NCI-H187 treated with DMSO at 0.1 percent for 48 hours (cell line): ENCODE results near the gene PSMB2.
"Not testable (repeated sequence)": the region's sequence is repeated elsewhere in the genome, so short reads cannot be mapped to it uniquely, and the experiment has no call there.

Source experiments
- DNase-seq: peaks from one replicate; lab custom pipeline; 2025; lab: John Stamatoyannopoulos, UW

The PSMB2 gene

DNA sequence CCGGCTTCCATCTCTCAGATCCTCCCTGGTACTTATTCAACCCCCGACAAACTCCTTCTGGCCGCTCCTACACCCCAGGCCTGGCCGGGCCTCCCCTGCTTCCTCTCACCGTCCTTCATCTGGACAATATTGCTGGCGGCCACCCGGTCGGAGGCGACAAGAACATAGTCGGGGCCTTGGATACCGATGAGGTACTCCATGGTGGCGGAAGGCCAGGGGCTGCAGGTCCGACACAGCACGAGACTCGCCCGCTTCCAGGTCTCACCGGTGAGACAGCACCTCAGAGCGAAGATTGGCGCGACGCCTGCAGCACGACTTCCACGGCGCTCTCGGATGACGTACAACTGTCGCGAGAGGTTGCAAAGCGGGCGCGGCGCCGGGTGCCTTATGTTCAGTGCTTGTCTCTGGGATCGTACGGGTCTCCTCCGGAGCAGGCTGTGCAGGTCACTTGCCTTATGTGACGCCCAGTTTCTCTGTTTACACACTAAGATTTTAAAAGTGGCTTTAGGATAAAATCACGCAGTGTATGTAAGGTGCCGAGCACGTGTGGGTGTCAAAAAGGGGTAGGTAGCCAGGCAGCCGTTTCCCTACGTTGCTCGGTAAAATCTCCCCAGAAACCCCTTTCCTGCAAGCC lies at the start of gene PSMB2:
TSS of gene PSMB2 (minus strand) at position 294 of the 634 bp plus-strand sequence. CDS start at position 200, 94 bp downstream.
- DNase-seq: peak; percentile 45

DNA sequence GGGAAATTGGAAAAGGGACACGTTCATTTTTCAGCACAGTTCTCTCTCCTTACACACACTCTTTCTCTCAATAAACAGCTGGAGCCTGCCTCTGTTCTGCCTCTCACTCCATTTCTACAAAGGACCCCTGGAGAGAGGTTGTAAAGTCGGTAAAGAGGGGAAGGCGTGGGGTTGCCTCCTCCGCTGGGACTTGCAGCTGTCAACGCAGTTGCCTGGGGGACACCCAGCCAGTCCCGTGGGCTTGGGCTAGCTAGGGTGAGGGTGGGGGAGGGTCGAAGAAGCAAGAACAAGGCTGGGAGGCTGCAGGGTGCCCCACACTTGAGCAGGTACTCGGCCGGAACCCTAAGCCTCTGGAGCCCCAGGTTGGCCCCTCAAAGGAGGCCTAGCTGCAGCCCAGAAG lies 49.8 kb upstream of the PSMB2 start:
- DNase-seq: no peak

DNA sequence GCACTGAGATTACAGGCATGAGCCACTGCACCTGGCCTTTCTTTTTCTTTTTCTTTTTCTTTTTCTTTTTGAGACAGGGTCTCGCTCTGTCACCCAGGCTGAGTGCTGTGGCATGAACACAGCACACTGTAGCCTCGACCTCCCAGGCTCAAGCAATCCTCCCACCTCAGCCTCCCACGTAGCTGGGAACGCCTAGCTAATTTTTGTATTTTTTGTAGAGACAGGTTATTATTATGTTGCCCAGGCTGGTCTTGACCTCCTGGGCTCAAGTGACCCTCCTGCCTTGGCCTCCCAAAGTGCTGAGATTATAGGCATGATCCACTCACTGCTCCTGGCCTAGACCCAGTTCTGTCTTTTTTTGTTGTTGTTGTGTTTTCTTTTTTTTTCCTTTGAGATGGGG lies 48.8 kb upstream of the PSMB2 start:
- not testable (repeated sequence) for DNase-seq

DNA sequence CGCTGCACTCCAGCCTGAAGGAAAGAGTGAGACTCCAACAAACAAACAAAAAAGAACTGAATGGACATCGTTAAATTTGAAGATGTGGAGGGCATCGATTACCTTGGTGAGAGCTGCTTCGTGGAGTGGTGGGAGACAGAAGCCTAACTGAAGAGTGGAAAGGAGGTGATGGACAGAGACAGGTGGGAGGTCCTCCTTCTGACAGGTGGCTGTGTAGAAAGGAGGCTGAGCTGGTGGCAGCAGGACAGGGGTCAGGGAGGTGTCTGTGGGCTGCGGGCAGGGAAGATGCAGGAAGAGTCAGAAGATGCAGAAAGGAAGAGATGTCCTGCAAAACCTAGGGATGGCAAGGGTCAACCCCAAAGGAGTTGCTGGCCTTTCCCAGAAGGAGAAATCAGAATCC lies 46.8 kb upstream of the PSMB2 start:
- DNase-seq: no peak

DNA sequence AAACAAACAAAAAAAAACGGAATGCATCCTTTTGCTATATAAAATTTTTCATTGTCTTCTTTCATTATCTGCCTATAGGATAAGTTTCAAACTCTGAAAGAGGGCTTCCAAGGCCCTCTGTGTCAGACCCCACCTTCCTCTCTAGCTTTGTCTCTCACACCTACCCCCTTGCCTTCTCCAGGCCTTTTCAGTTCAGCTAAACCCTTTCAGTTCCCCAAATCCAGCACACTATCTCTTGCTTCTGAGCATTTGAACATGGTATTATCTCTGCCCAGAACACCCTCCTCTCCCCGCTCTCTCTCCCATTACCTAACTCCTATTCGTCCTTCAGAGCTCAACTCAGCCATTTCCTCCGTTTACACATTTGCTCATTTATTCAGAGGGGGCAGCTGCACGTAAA lies 41.7 kb upstream of the PSMB2 start:
- DNase-seq: no peak

DNA sequence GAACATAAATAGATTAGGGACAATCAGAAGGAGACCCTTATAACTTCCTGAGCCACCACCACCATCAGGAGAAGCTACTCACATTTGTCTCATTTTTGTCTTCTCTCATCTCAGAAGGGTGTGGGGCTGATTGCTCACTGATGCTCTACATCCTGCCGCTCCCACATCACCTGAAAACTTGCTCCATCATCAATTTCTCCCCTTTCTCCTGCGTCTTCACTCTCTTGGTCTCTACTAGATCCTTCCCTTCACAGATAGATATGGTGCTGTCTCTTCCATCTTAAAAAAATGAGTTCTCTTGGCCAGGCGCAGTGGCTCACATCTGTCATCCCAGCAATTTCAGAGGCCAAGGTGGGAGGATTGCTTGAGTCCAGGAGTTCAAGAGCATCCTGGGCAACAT lies 38.9 kb upstream of the PSMB2 start:
- no peak for DNase-seq

DNA sequence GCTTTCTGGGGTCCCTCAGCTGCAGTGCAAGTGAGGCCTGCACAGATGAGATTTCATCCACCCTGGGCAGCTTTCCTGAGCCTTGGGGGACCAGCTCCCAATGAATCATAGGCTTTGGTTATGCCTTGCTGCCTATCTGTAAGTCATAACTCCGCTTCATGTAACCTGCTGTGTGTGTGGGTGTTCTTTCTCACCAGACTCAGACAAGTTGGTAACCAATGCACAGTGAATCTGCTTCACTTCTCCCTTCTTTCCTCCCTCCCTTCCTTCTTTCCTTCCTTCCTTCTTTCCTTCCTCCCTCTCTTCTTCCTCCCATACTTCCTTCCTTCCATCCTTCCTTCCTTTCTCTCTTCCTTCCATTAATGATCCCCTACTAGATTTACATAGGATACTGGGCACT lies 34.4 kb upstream of the PSMB2 start:
- no peak for DNase-seq

DNA sequence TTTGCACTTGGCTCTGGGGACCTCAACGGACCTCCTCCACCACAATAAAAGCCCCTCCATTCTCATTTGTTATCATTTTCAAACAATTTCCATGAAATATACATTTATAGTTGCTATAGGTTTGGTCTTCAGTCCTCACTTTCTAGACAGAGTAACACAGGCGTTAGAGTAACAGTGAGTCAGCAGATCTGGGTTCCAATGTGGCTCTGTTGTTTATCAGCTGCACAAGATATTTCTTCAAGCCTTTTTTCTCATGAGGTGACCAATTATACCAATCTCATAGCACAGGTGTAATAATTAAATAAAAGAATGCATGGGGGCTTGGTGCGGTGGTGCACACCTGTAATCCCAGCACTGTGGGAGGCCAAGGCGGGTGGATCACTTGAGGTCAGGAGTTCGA lies 32.8 kb upstream of the PSMB2 start:
- no peak for DNase-seq

DNA sequence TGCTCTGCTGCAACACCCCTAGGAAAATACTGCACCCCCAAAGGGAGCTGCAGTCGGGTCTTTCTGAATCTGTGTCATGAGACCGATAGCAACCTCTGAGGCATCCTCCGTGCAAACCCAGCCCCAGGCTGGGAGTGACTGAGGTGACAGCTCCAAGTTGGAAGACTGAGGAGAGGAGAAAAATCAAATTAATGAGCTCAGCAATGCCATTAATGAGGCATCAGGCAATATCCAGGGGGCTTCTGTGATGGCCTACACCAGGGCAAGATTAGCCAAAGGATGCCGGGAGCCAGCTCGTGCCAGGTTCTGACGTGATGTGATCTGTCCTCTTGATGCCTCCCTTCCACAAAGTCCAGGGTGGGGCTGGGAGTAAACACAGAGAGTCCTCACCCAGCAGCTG lies 30.8 kb upstream of the PSMB2 start:
- no peak for DNase-seq

DNA sequence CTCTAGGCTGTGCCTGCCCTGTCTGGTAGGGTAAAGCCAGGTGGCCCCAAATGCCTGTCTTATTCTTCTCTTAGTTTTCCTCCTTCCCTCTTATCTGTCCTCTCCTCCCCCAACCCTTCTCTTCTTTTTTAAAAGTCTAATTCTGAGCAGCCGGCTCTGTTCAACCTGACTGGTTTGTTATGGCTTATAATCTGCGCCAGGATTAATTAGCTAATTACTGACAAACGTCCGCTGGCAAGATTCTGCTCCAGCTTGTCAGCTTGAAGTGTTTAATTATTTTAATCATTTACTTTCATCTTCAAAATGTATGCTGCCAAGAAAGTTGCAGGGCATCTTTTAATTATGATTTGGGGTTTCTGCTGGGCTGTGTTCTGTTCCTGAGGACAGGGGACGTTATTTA lies 27.2 kb upstream of the PSMB2 start:
- DNase-seq: no peak

DNA sequence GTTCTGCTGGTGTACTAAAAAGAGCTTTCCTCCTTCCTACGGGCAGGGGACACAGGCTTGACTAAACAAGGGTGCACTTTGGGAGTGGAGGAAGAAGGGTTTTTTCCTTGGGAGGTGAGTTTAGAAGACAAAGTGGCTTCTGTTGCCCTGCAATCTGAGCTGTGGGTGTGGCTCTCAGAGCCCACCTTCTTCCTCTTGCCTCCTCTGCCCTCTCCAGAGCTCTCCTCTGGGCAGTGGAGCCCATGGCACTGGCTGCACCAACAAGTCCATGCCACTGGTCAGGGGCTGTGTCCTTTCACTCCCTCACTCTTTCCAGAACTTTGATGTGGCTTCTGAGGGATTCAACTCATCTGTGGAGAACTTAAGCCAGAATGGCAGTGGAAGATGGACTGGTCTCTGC lies 25.6 kb upstream of the PSMB2 start:
- DNase-seq: no peak

DNA sequence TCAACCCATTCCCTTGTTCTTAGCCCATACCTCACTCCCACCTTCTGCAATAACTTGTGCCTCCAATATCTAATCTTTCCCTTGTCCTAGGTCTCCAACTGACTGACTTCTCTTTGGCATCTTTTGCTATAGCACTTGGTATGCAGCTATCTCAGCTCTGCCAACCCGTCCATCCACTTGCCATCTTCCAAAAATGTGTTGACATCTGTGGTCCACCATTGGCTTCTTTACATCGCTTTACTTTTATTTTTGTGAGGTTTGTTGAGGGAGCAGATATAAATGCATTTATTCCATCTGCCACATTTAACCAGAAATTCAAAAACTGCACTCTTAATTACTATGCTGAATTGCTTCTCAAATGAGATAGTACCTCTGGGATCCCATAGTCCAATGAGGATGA lies 24.9 kb upstream of the PSMB2 start:
- DNase-seq: no peak

DNA sequence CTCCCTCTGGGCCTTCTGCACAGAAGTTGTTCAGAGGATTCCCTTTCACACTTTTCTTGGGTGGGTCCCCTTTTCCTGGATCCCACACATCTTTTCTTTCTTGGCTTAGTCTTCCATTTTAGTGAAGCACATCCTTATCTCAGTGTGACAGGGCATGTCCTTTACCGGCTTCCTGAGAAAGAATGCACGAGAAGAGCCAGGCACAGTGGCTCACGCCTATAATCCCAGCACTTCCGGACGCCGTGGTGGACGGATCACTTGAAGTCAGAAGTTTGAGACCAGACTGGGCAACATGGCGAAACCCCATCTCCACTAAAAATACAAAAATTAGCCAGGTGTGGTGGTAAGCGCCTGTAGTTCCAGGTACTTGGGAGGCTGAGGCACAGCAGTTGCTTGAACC lies 22.1 kb upstream of the PSMB2 start:
- DNase-seq: no peak

DNA sequence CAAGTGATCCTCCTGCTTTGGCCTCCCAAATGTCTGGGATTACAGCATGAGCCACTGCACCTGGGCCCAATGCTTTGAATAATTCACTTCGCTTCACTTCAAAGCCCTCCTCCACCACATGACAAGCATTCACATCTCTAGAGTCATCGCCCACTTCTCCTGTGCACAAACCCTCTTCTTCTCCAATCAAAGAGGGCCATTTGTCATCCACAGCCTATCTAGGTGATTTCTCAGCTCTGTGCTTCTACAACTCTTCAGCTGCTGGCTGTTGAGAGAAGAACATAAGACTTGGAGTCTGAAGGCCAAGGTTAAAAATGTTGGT lies 20.1 kb upstream of the PSMB2 start:
- DNase-seq: no peak

DNA sequence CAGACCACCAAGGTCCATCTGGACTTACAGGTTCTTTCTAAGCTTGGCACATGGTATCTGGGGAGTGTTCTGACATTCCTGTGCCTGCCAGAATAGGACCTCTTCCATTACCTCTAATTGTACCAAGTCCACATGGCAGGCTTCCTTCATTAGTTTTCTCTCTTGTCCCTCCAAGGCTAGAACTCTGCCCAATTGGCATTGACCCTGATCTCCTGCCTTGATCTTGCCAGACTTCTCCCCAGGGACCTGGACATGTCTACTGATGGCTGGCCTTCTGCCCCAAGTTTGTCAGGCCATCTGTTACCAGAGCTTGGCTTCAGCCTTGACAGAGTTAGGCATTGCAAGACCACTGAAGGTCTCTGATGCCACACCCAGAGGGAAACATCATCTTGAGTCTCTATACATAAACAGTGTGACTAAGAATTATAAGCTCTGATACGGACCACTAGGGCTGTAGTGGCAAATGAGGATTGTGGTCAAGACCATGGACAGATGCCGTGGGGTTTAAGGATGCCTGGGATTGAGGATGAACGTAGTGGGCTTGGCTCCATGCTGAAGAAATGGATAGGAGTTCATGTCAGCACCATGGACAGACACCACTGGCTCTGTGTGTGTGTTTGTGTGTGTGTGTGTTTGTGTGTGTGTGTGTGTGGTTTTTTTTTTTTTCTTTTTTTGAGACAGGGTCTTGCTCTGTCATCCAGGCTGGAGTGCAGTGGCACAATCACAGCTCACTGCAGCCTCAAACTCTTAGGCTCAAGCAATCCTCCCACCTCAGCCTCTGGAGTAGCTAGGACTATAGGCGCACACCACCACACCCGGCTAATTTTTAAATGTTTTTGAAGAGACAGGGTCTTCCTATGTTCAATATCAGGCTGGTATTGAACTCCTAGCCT lies 19.5 kb upstream of the PSMB2 start:
- no peak for DNase-seq

DNA sequence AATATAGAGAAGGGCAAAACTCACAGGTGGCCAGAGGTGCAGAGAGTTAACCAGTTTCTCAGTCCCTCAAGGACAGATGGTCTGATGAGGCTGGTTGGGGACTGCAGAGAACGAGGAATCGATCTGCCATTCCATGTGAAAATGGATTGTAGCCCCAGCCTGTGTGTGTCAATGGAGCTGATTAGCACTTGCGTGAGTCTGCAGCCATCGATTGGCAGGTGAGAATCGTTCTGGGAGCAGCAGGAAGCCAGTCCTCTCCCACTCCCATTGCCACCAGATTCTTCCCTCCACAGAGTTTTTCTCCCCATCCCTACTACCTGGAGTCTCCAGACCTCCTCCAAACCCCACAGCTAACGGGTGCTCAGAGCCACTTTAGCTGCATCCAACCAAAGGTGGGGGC lies 18.3 kb upstream of the PSMB2 start:
- no peak for DNase-seq

DNA sequence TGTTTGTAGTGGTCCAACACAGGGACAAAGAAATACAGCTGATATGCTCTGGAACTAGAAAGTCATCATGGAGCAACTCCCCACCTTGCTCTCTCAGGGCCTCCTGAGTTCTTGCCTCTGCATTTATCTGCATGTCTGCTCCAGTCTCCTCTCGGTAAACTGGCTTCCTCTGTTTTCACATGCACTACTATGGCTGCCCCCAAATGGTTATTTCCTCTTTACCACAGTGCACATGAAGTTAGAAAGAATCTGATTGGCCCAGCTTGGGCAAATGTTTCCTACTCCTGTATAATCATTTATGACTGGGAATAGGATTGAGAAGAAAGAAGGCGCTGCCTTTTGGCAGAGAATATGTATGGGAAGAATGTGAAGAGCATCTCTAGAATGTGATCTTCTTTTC lies 16.5 kb upstream of the PSMB2 start:
- DNase-seq: no peak

DNA sequence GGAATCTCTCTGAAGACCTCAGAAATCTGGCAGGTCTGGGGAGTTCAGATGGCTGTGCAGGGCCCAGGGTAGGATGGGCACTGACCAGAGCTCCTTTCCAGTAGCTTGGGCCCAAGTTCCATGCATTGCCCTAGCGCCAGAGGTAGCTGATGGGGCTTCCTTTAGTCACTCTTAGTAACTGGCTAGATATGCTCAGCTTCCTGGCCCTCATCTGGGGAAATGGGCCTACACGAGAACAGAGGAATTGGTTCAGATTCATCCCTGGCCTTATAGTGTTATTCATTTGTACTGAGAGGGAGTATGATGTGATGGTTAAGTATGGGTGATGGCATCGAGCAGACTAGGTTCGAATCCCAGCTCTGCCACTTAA lies 15.5 kb upstream of the PSMB2 start:
- no peak for DNase-seq

DNA sequence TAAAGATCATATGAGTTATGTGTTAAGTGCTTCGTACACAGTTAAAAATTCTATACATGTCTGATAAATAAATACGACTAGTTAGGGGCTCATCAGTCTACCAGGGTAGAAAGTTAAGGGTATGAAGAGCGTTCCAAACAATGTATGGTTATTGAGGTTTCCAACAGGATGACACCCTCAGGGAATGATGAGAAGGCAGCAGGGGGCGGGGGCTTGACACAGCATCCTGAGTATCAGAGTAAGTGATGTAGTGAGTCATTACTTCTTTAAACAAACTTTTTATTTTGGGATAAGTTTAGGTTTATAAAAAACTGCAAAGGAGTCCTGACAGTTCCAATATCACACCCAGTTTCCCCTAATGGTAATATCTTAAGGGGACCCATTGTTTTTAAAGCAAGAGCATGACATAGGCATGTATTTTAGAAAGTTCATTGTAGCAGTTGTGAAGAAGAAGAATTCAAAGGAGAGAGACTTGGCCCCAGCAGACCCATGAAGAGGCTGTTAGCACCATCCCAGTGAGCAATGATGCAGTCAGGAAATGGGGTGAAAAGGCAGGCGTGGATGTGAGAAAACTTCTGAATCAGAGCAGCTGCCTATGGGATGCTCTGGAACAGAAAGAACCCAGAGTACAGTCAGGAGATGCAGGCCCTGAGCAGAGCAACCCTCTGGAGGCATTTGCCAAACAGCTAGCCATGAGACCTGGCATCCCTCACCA lies 15.0 kb upstream of the PSMB2 start:
- no peak for DNase-seq

DNA sequence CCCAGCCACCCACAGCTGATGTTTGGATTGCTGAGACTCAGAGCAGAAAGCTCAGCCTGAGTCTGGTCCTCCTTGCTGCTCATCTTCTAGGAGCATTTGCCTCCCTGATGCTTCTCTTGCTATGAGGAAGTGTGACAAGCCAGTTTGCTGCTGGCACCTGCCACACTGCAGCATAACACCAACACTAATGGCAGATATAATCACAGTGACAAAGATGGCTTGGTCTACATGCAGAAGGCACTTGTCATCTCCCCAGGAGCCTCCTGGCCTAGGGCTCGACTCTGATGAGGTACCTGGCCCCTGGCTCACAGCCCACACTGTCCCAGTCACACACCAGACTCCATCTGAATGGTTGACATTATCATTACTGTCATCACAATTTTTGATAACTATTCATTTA lies 13.9 kb upstream of the PSMB2 start:
- no peak for DNase-seq

DNA sequence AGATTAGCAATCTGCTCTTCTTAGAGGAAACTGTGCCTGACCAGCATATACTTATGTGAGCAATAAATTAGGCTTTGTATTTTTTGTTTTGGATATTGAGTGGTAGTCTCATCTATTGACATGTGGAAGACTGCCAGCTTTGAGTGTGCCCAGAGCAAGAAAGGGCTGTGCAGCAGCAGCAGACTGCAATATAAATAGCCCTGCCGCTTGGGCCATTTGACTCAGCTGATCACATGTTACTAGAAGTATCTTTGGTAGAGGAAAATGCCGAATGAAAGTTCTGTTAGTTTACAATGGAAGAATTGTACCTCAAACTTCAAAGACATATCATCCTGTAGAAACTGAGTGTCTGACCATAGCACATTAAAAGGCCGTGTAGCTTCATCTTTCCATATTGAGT lies 9.1 kb upstream of the PSMB2 start:
- DNase-seq: no peak

DNA sequence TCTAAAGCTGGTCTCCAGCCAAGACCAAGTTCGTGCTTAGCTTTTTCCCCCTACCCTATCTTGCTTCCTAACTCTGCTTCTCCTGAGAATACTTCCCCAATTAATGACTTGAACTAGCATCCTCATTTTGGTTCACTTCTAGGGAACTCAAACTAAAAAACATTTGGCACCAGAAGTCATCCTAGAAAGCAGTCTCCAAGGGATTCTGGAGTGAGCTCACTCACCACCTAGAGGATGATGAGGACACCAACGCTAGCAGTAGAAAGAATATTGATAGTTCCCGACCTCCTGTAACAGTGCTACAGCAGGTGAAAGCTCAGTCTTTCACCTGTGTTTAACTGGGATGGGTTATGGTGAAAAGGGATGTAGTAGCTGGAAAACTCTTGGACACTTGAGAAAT lies 4.7 kb upstream of the PSMB2 start:
- no peak for DNase-seq

DNA sequence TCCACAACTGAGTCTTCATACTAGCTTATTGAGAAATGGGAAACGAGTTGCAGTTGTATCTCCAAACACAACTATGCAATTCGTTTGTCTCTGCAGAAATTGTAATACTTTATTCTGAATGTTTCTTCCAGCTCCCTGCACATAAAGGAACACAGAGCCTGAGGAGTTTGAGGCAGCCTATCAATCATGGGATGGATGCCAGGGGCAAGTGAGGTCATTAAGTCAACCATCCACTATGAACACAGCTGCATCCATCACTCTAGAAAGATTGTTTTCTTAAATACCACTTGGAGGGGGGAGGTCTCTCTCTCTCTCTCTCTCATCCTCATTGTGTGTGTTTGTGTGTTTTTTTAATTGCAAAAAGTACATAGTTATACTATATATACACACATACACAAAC lies 2.9 kb upstream of the PSMB2 start:
- DNase-seq: no peak
